ENCODE data around the gene COLEC12.

COLEC12 gene

GRCh38 chr18:463403-463802 lies 37.1 kb downstream of the COLEC12 start:
- no peak overlapping the region for H3K9ac ChIP-seq (ENCODE audit: low read depth, low read length, poor library complexity, severe bottlenecking)
- H3K9me3 ChIP-seq (ENCODE audit: insufficient read depth, low read depth, low read length), result peaks cover 3% of the 10 kb centered on the region; the same call in 1 of the 2 replicates
- no peak for TF ChIP-seq EZH2phosphoT487 (IDR thresholded peaks at IDR 0.05; ENCODE audit: borderline replicate concordance)
- no peak for TF ChIP-seq CTCF (conservative IDR thresholded peaks at IDR 0.05; ENCODE audit: low read length)
- no peaks in the 10 kb centered on the region for H3K27me3 ChIP-seq (ENCODE audit: insufficient read depth, low read length, poor library complexity, severe bottlenecking)
- H3K79me2 ChIP-seq (ENCODE audit: insufficient read depth, low read length), result no peaks in the 10 kb centered on the region
- no peaks in the 10 kb centered on the region for H3K4me1 ChIP-seq (ENCODE audit: insufficient read depth, low read length, poor library complexity, severe bottlenecking)
- no peaks in the 10 kb centered on the region for H4K20me1 ChIP-seq (ENCODE audit: insufficient read depth, low read length, poor library complexity, severe bottlenecking)
- no peak overlapping the region for H3K4me3 ChIP-seq (ENCODE audit: low read length, poor library complexity, severe bottlenecking)
- H3K9me2 ChIP-seq (replicated peaks; ENCODE audit: low read depth, low read length), result no peaks in the 10 kb centered on the region
- H3K36me3 ChIP-seq (ENCODE audit: insufficient read depth, low read length), result no peaks in the 10 kb centered on the region
- no peaks in the 10 kb centered on the region for H3F3A ChIP-seq (ENCODE audit: low read depth)
- no peak overlapping the region for H3K4me2 ChIP-seq (ENCODE audit: low read depth, low read length, poor library complexity, severe bottlenecking)
- no peak overlapping the region for H2AFZ ChIP-seq (ENCODE audit: low read length)

- no peaks in the 10 kb centered on the region for H3K27me3 ChIP-seq (ENCODE audit: insufficient read depth, low read length, poor library complexity, severe bottlenecking)
Observed at GRCh38 chr18:461762-462161, 38.7 kb downstream of the COLEC12 start.

GRCh38 chr18:460791-461190 lies 39.7 kb downstream of the COLEC12 start:
- no peaks in the 10 kb centered on the region for H3K27me3 ChIP-seq (ENCODE audit: insufficient read depth, low read length, poor library complexity, severe bottlenecking)
- H2AFZ ChIP-seq (ENCODE audit: low read length), result no peak overlapping the region
- H3F3A ChIP-seq (ENCODE audit: low read depth), result no peaks in the 10 kb centered on the region
- H3K79me2 ChIP-seq (ENCODE audit: insufficient read depth, low read length), result no peaks in the 10 kb centered on the region
- no peak for TF ChIP-seq CTCF (conservative IDR thresholded peaks at IDR 0.05; ENCODE audit: low read length)
- no peak for TF ChIP-seq EZH2phosphoT487 (IDR thresholded peaks at IDR 0.05; ENCODE audit: borderline replicate concordance)
- H3K9ac ChIP-seq (ENCODE audit: low read depth, low read length, poor library complexity, severe bottlenecking), result no peak overlapping the region
- no peak overlapping the region for H3K4me3 ChIP-seq (ENCODE audit: low read length, poor library complexity, severe bottlenecking)
- no peaks in the 10 kb centered on the region for H4K20me1 ChIP-seq (ENCODE audit: insufficient read depth, low read length, poor library complexity, severe bottlenecking)
- no peaks in the 10 kb centered on the region for H3K4me1 ChIP-seq (ENCODE audit: insufficient read depth, low read length, poor library complexity, severe bottlenecking)
- H3K36me3 ChIP-seq (ENCODE audit: insufficient read depth, low read length), result no peaks in the 10 kb centered on the region
- H3K4me2 ChIP-seq (ENCODE audit: low read depth, low read length, poor library complexity, severe bottlenecking), result no peak overlapping the region
- no peaks in the 10 kb centered on the region for H3K9me2 ChIP-seq (replicated peaks; ENCODE audit: low read depth, low read length)
- H3K9me3 ChIP-seq (ENCODE audit: insufficient read depth, low read depth, low read length), result peaks cover 3% of the 10 kb centered on the region; the same call in 1 of the 2 replicates

More at GRCh38 chr18:461762-462161, 38.7 kb downstream of the COLEC12 start:
- H3K79me2 ChIP-seq (ENCODE audit: insufficient read depth, low read length), result no peaks in the 10 kb centered on the region
- no peaks in the 10 kb centered on the region for H3K4me1 ChIP-seq (ENCODE audit: insufficient read depth, low read length, poor library complexity, severe bottlenecking)
- H3F3A ChIP-seq (ENCODE audit: low read depth), result no peaks in the 10 kb centered on the region
- H3K36me3 ChIP-seq (ENCODE audit: insufficient read depth, low read length), result no peaks in the 10 kb centered on the region
- H3K9ac ChIP-seq (ENCODE audit: low read depth, low read length, poor library complexity, severe bottlenecking), result no peak overlapping the region
- peaks cover 3% of the 10 kb centered on the region; the same call in 1 of the 2 replicates for H3K9me3 ChIP-seq (ENCODE audit: insufficient read depth, low read depth, low read length)
- no peaks in the 10 kb centered on the region for H4K20me1 ChIP-seq (ENCODE audit: insufficient read depth, low read length, poor library complexity, severe bottlenecking)
- H3K4me2 ChIP-seq (ENCODE audit: low read depth, low read length, poor library complexity, severe bottlenecking), result no peak overlapping the region
- H2AFZ ChIP-seq (ENCODE audit: low read length), result no peak overlapping the region
- TF ChIP-seq EZH2phosphoT487 (IDR thresholded peaks at IDR 0.05; ENCODE audit: borderline replicate concordance) (no peak), CTCF (conservative IDR thresholded peaks at IDR 0.05; ENCODE audit: low read length) (no peak)
- H3K4me3 ChIP-seq (ENCODE audit: low read length, poor library complexity, severe bottlenecking), result no peak overlapping the region
- no peaks in the 10 kb centered on the region for H3K9me2 ChIP-seq (replicated peaks; ENCODE audit: low read depth, low read length)
